Activated CD4-positive, alpha-beta memory T cell treated with anti-CD3 and anti-CD28 coated beads for 36 hours (primary cell): Measurements from ENCODE around the gene ARHGAP15. TPM values are rescaled to one million over a fixed set of nuclear protein-coding genes. Genes with fewer than 3 reads are reported as not detected.
A peak's percentile ranks its signal among the peaks of the same experiment; 100 is the strongest.

Source experiments
- CTCF ChIA-PET: fragments of 350-600 bp; sonication (Branson Sonifier 250); formaldehyde crosslinking; loops from one replicate; lab custom pipeline; 2021; ENCODE audit warnings: antibody characterized with exemption, inconsistent platforms; lab: Charles Lee
- POLR2A ChIA-PET: fragments of 350-600 bp; sonication (Branson Sonifier 250); formaldehyde crosslinking; loops from one replicate; lab custom pipeline; 2021; ENCODE audit warnings: antibody characterized with exemption; lab: Charles Lee
- DNase-seq: peaks from one replicate; pipeline ENCODE4 v3.0.0-alpha.2; 2020
- H3K27ac Mint-ChIP-seq: one replicate; pipeline ENCODE4 v1.8.0; 2021; ENCODE audit warnings: mixed read lengths
- H3K27me3 Mint-ChIP-seq: one replicate; pipeline ENCODE4 v1.8.0; 2021; ENCODE audit warnings: mixed read lengths
- H3K36me3 Mint-ChIP-seq: one replicate; pipeline ENCODE4 v1.8.0; 2021; ENCODE audit warnings: mixed read lengths
- H3K4me1 Mint-ChIP-seq: one replicate; pipeline ENCODE4 v1.8.0; 2021; ENCODE audit warnings: low read depth, mixed read lengths
- H3K4me3 Mint-ChIP-seq: one replicate; pipeline ENCODE4 v1.8.0; 2021; ENCODE audit warnings: mild to moderate bottlenecking, mixed read lengths
- H3K9me3 Mint-ChIP-seq: one replicate; pipeline ENCODE4 v1.8.0; 2021; ENCODE audit warnings: mixed read lengths
- intact Hi-C: fragments of 100-400 bp; cut with micrococcal nuclease; formaldehyde crosslinking; loops from one replicate; pipeline ENCODE4 v1.15.1; 2023
- total RNA-seq, 2 experiments: library from RNA; stranded (reverse); gene quantifications; one replicate each; pipeline ENCODE4 v1.2.3, GENCODE V29; 2021

The ARHGAP15 gene
- total RNA-seq, 2 experiments from 2014 or later = 70.2 to 71.2 TPM

DNA sequence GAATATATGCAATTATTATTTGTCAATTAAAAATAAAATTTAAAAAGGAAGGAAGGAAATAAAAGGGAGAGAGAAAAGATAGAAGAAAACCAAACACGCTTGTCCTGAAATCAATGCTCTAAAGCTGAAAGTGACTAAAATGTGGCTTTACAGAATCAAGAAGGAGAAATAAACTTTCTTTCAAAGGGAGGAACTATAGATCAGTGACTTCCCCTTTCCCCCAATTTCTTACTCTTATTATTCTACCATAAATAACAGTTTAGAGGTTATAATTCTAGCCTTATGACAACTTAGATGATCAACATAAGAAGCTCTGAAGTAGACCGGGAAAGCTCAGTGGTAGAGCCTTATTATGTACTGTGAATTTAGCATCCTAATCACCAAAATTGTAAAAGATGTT lies 122.5 kb downstream of the ARHGAP15 start:
- intact Hi-C loops = no loop called here
- Mint-ChIP-seq H3K36me3 (peaks cover 5% of the 10 kb centered on the region), H3K4me3 (peak overlapping the region; percentile 46), H3K27ac (peak overlapping the region; percentile 80), H3K4me1 (peaks cover 70% of the 10 kb centered on the region), H3K27me3 (no peaks in the 10 kb centered on the region), H3K9me3 (no peaks in the 10 kb centered on the region)
- no peak for DNase-seq
- ChIA-PET CTCF (interaction anchor here (0.9 to 1.6 kb wide), 8 partner anchors 10 to 164 kb away, joined by 3 to 6 read pairs (median 4); no protein-coding TSS in a partner anchor), POLR2A (interaction anchor here (1.2 kb wide), 1 partner anchor 9 kb away, joined by 4 read pairs; no protein-coding TSS in a partner anchor)

DNA sequence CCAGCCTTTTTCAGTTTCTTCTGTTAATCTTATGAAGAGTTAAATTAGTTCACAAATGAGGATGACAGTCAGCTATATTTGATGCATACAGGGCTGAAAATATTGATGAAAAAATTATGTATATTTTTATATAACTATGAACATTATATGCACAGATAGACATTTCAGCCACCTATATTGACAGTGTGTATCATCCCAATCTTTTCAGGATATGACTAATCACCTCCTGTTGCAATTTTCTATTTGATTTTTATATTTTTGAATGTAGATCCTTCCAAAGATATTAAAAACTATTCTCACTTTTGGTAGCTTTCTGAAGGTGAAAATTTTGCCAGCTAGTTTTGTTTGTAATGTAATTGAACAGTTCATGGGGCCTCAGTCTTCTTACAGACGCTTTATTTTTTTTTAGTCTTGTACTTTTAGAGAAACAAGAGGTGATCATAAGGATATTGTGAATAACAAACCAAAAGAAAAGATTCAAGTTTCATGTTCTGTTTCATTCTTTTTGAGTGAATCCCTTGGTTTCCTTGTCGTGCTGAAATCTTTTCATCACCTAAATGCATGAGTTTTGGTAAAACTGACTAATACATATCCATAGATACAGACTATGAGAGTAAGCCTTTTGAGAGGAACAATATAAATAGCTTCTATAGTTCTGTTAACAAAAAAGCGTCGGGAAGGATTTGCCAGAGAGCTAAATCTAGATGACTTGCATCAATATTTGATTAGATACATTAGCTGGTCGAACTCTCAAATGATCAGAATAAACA lies 123.1 kb downstream of the ARHGAP15 start:
- intact Hi-C loops = no loop called here
- peaks cover 5% of the 10 kb centered on the region for H3K36me3 Mint-ChIP-seq
- DNase-seq = no peak
- H3K27ac Mint-ChIP-seq = peak overlapping the region; percentile 89
- CTCF ChIA-PET = interaction anchor here (0.8 to 1.6 kb wide), 10 partner anchors 10 to 164 kb away, joined by 3 to 6 read pairs (median 4); no protein-coding TSS in a partner anchor
- H3K4me1 Mint-ChIP-seq = peaks cover 74% of the 10 kb centered on the region
- POLR2A ChIA-PET = interaction anchor here (0.9 to 1.2 kb wide), 2 partner anchors 8 to 131 kb away, joined by 3 to 4 read pairs; no protein-coding TSS in a partner anchor
- no peaks in the 10 kb centered on the region for H3K9me3 Mint-ChIP-seq
- no peaks in the 10 kb centered on the region for H3K27me3 Mint-ChIP-seq
- peak overlapping the region; percentile 61 for H3K4me3 Mint-ChIP-seq

- H3K4me1 Mint-ChIP-seq = peaks cover 78% of the 10 kb centered on the region
- peak overlapping the region; percentile 20 for H3K4me3 Mint-ChIP-seq
- H3K36me3 Mint-ChIP-seq = peaks cover 5% of the 10 kb centered on the region
- POLR2A ChIA-PET = no interaction called here
- CTCF ChIA-PET = interaction anchor here (0.6 to 1.7 kb wide), 6 partner anchors 29 to 445 kb away, joined by 3 to 6 read pairs (median 3); no protein-coding TSS in a partner anchor
- H3K9me3 Mint-ChIP-seq = no peaks in the 10 kb centered on the region
- peak; percentile 35 for DNase-seq
- peak overlapping the region; percentile 79 for H3K27ac Mint-ChIP-seq
- intact Hi-C loops = no loop called here
- H3K27me3 Mint-ChIP-seq = no peaks in the 10 kb centered on the region
These were observed 124.9 kb downstream of the ARHGAP15 start for GRCh38 chr2:143254110-143254509.

DNA sequence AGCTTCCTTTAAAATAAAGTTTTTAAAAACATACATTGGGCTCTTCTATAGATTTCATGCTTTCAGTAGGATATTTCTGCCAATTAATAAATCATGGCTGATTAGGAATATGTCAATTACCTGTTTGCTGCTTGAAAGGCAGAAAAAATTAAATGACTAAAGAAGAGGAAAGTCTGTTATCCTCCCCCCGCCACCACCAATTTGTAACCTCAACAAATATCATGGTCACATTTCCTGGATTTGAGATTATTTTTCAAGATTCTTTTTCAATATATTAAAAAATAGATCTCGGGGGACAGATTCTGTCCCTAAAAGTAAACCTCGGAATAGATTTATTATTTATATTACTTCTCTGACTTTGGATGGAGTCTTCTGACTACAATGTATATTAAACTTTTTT lies 125.9 kb downstream of the ARHGAP15 start:
- POLR2A ChIA-PET = interaction anchor here (0.8 to 1.4 kb wide), 2 partner anchors 7 to 127 kb away, joined by 3 read pairs; no protein-coding TSS in a partner anchor
- Mint-ChIP-seq H3K4me3 (peak overlapping the region; percentile 52), H3K9me3 (no peaks in the 10 kb centered on the region), H3K27ac (peak overlapping the region; percentile 83), H3K4me1 (peaks cover 80% of the 10 kb centered on the region), H3K36me3 (peaks cover 5% of the 10 kb centered on the region), H3K27me3 (no peaks in the 10 kb centered on the region)
- intact Hi-C loops = no loop called here
- CTCF ChIA-PET = interaction anchor here (0.7 to 2.8 kb wide), 5 partner anchors 33 to 221 kb away, joined by 3 to 9 read pairs (median 5); no protein-coding TSS in a partner anchor
- DNase-seq = no peak

GRCh38 chr2:143255899-143256298 lies 126.7 kb downstream of the ARHGAP15 start:
- Mint-ChIP-seq H3K27ac (peak overlapping the region; percentile 93), H3K4me3 (peak overlapping the region; percentile 72), H3K27me3 (no peaks in the 10 kb centered on the region), H3K36me3 (peaks cover under 1% of the 10 kb centered on the region), H3K9me3 (no peaks in the 10 kb centered on the region), H3K4me1 (peaks cover 81% of the 10 kb centered on the region)
- intact Hi-C loops = loop anchor here (1.0 kb wide), 4 partner anchors 8 to 448 kb away; partner anchors contain the start of gene ARHGAP15
- ChIA-PET CTCF (interaction anchor here (1.7 to 6.8 kb wide), 5 partner anchors 34 to 221 kb away, joined by 5 to 123 read pairs (median 9); no protein-coding TSS in a partner anchor), POLR2A (interaction anchor here (0.8 to 1.4 kb wide), 3 partner anchors 8 to 128 kb away, joined by 3 read pairs; no protein-coding TSS in a partner anchor)
- DNase-seq = no peak

- peaks cover 83% of the 10 kb centered on the region for H3K4me1 Mint-ChIP-seq
- intact Hi-C loops = no loop called here
- H3K27ac Mint-ChIP-seq = peak overlapping the region; percentile 89
- no peak for DNase-seq
- H3K27me3 Mint-ChIP-seq = no peaks in the 10 kb centered on the region
- ChIA-PET CTCF (interaction anchor here (0.5 to 7.0 kb wide), 34 partner anchors 8 to 225 kb away, joined by 3 to 123 read pairs (median 6); partner anchors contain the start of gene ARHGAP15), POLR2A (interaction anchor here (1.2 to 3.4 kb wide), 2 partner anchors 96 to 127 kb away, joined by 4 to 22 read pairs; no protein-coding TSS in a partner anchor)
- H3K4me3 Mint-ChIP-seq = peak overlapping the region; percentile 56
- peaks cover 2% of the 10 kb centered on the region for H3K36me3 Mint-ChIP-seq
- no peaks in the 10 kb centered on the region for H3K9me3 Mint-ChIP-seq
These were observed 129.1 kb downstream of the ARHGAP15 start for GRCh38 chr2:143258126-143258892.

GRCh38 chr2:143259368-143259958 lies 130.2 kb downstream of the ARHGAP15 start:
- Mint-ChIP-seq H3K4me1 (peaks cover 85% of the 10 kb centered on the region), H3K36me3 (peaks cover 5% of the 10 kb centered on the region), H3K27me3 (no peaks in the 10 kb centered on the region), H3K9me3 (no peaks in the 10 kb centered on the region), H3K27ac (peak overlapping the region; percentile 89), H3K4me3 (peak overlapping the region; percentile 63)
- ChIA-PET CTCF (interaction anchor here (0.6 to 7.0 kb wide), 41 partner anchors 9 to 226 kb away, joined by 3 to 123 read pairs (median 5); partner anchors contain the start of gene ARHGAP15), POLR2A (interaction anchor here (3.4 kb wide), 1 partner anchor 128 kb away, joined by 22 read pairs; no protein-coding TSS in a partner anchor)
- intact Hi-C loops = loop anchor here (1.0 kb wide), 4 partner anchors 54 to 225 kb away; no protein-coding TSS in a partner anchor
- DNase-seq = peak; percentile 79

DNA sequence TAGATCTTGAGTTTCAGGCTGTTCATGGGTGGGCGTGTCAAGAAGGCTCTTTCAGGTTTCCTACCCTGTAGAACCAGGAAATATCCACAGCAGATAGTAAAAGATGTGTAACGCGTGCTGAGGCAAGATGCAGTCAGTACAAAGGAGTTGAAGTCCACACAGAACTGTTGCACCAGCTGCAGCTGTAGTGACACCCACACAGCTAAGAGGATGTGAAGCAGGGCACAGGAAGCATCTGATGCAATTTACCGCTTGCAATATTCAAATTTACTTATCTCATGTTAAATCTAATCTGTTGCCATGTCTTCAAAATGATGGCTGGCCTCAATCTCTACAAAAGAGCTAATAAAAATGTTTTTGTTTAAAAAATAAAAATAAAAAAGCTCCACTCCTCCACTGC lies 132.8 kb downstream of the ARHGAP15 start:
- H3K4me1 Mint-ChIP-seq = peaks cover 75% of the 10 kb centered on the region
- DNase-seq = peak; percentile 74
- peak overlapping the region; percentile 96 for H3K27ac Mint-ChIP-seq
- peaks cover 9% of the 10 kb centered on the region for H3K36me3 Mint-ChIP-seq
- peaks cover 3% of the 10 kb centered on the region for H3K9me3 Mint-ChIP-seq
- CTCF ChIA-PET = interaction anchor here (0.6 to 7.0 kb wide), 14 partner anchors 9 to 275 kb away, joined by 3 to 123 read pairs (median 4); no protein-coding TSS in a partner anchor
- no peaks in the 10 kb centered on the region for H3K27me3 Mint-ChIP-seq
- intact Hi-C loops = loop anchor here (1.0 to 5.0 kb wide), 10 partner anchors 133 to 1255 kb away; partner anchors contain the start of gene ARHGAP15
- H3K4me3 Mint-ChIP-seq = peak overlapping the region; percentile 75
- POLR2A ChIA-PET = interaction anchor here (0.6 to 0.9 kb wide), 2 partner anchors 177 to 238 kb away, joined by 4 read pairs; no protein-coding TSS in a partner anchor

DNA sequence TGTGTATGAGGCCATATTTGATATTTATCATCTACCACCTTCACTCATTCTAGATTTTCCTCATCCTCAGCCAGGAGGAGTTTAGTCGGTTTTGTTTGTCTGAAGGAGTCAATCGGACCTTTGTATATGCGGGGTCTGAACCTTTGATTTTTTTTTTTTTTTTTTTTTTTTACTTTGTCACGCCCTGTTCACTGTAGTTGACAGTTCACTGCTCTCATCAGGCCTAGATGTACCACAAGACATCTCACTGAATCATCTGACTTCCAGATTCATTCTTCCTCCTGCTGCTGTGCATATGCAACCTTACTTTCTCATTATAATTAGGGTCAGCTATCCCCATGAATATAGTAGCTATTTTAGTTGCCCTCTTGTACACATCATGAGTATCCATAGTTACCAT lies 133.2 kb downstream of the ARHGAP15 start:
- Mint-ChIP-seq H3K27me3 (no peaks in the 10 kb centered on the region), H3K27ac (peak overlapping the region; percentile 96), H3K9me3 (peaks cover 7% of the 10 kb centered on the region), H3K4me1 (peaks cover 76% of the 10 kb centered on the region), H3K36me3 (peaks cover 13% of the 10 kb centered on the region), H3K4me3 (peak overlapping the region; percentile 60)
- ChIA-PET CTCF (interaction anchor here (0.6 to 7.0 kb wide), 11 partner anchors 9 to 276 kb away, joined by 3 to 123 read pairs (median 10); no protein-coding TSS in a partner anchor), POLR2A (interaction anchor here (0.6 to 0.9 kb wide), 3 partner anchors 177 to 914 kb away, joined by 3 to 4 read pairs (median 4); no protein-coding TSS in a partner anchor)
- intact Hi-C loops = loop anchor here (1.0 to 5.0 kb wide), 10 partner anchors 133 to 1255 kb away; partner anchors contain the start of gene ARHGAP15
- no peak for DNase-seq

DNA sequence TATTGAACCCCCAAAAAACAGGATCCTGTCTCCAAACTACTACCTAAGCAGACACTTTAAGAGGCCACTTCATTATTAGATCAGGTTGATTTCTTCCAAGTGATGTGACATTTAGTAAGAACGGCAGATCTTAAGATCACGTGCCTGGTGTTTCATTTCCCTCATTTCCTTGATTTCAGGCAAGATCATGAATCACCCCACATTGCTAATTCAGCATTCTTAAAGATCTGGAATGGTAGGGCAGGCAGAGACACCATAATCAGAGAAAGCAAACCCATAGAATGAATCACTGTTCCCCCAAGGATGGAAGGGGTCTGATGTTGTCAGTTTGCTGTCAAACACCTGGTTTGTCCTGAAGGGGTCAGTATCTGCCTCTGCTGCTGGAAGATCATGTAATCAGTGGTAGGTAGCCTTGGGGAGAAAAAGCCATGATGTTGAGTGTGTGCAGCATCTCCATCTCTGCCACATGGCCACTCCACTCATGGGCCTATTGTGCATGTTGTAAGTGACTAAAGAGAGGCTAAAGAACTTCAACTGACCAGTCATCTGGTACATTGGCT lies 133.9 kb downstream of the ARHGAP15 start:
- Mint-ChIP-seq H3K4me3 (peak overlapping the region; percentile 10), H3K27me3 (no peaks in the 10 kb centered on the region), H3K36me3 (peaks cover 13% of the 10 kb centered on the region), H3K4me1 (peaks cover 74% of the 10 kb centered on the region), H3K9me3 (peaks cover 7% of the 10 kb centered on the region), H3K27ac (peak overlapping the region; percentile 96)
- intact Hi-C loops = loop anchor here (1.0 to 5.0 kb wide), 11 partner anchors 17 to 1254 kb away; a partner anchor contains a TSS
- DNase-seq = peak; percentile 59
- ChIA-PET POLR2A (interaction anchor here (0.7 kb wide), 1 partner anchor 913 kb away, joined by 3 read pairs; no protein-coding TSS in a partner anchor), CTCF (interaction anchor here (1.1 to 7.0 kb wide), 10 partner anchors 16 to 228 kb away, joined by 3 to 87 read pairs (median 13); no protein-coding TSS in a partner anchor)
